ENCODE results near the gene TSPAN17. TPM values are rescaled to one million over a fixed set of nuclear protein-coding genes. Genes with fewer than 3 reads are reported as not detected.

TSPAN17 gene
- total RNA-seq, 1 donor from 2014 or later: 47.9 TPM

- DNase-seq (ENCODE audit: low read depth): peak; percentile 87
Measured at GRCh38 chr5:176639981-176640380, 7.3 kb upstream of the TSPAN17 start.

- no peak for DNase-seq (ENCODE audit: low read depth)
Measured at GRCh38 chr5:176640616-176641015, 6.7 kb upstream of the TSPAN17 start.

GRCh38 chr5:176642675-176643490 lies 4.4 kb upstream of the TSPAN17 start:
- DNase-seq (ENCODE audit: low read depth): no peak

GRCh38 chr5:176643491-176644219 lies 3.6 kb upstream of the TSPAN17 start:
- DNase-seq (ENCODE audit: low read depth): no peak

GRCh38 chr5:176644294-176644693 lies 3.0 kb upstream of the TSPAN17 start:
- no peak for DNase-seq (ENCODE audit: low read depth)

GRCh38 chr5:176644878-176645670 lies 2.2 kb upstream of the TSPAN17 start:
- no peak for DNase-seq (ENCODE audit: low read depth)

GRCh38 chr5:176646049-176646706 lies 1.1 kb upstream of the TSPAN17 start:
- no peak for DNase-seq (ENCODE audit: low read depth)

- no peak for DNase-seq (ENCODE audit: low read depth)
Measured at GRCh38 chr5:176646707-176647029, 616 bp upstream of the TSPAN17 start.

- peak; percentile 35 for DNase-seq (ENCODE audit: low read depth)
Measured at GRCh38 chr5:176647843-176648473, 674 bp downstream of the TSPAN17 start.

- DNase-seq (ENCODE audit: low read depth): no peak
Measured at GRCh38 chr5:176648474-176649194, 1.4 kb downstream of the TSPAN17 start.

- no peak for DNase-seq (ENCODE audit: low read depth)
Measured at GRCh38 chr5:176650354-176650884, 3.1 kb downstream of the TSPAN17 start.

- DNase-seq (ENCODE audit: low read depth): no peak
Measured at GRCh38 chr5:176651472-176651980, 4.2 kb downstream of the TSPAN17 start.

GRCh38 chr5:176652136-176652535 lies 4.9 kb downstream of the TSPAN17 start:
- no peak for DNase-seq (ENCODE audit: low read depth)

- peak; percentile 44 for DNase-seq (ENCODE audit: low read depth)
Measured at GRCh38 chr5:176653401-176654385, 6.4 kb downstream of the TSPAN17 start.

- DNase-seq (ENCODE audit: low read depth): no peak
Measured at GRCh38 chr5:176654856-176655255, 7.6 kb downstream of the TSPAN17 start.

- DNase-seq (ENCODE audit: low read depth): no peak
Measured at GRCh38 chr5:176656467-176656990, 9.2 kb downstream of the TSPAN17 start.

- DNase-seq (ENCODE audit: low read depth): peak; percentile 71
Measured at GRCh38 chr5:176658007-176658599, 10.8 kb downstream of the TSPAN17 start.

All from myocyte (in vitro differentiated cells).